Left kidney (tissue), 2 donors: ENCODE results near the gene ATP2C2. TPM values are rescaled to one million over a fixed set of nuclear protein-coding genes. Genes with fewer than 3 reads are reported as not detected.
"Not testable (repeated sequence)": the region's sequence is repeated elsewhere in the genome, so short reads cannot be mapped to it uniquely, and the experiment has no call there.

Experiments
- DNase-seq: peaks from one replicate; pipeline ENCODE4 v3.0.0-alpha.2; 2013
- polyA plus RNA-seq: library from polyadenylated mRNA; unstranded; fragments of 120-200 nt; gene quantifications from one replicate; pipeline ENCODE4 v1.2.1, GENCODE V29; 2013; ENCODE audit not compliant: insufficient read length

Gene ATP2C2
- polyA plus RNA-seq, 1 donor, result 1.4 TPM

GRCh38 chr16:84451010-84451676 lies 82.8 kb downstream of the ATP2C2 start:
- DNase-seq, result not testable (repeated sequence)

- DNase-seq, result no peak
These were observed 83.4 kb downstream of the ATP2C2 start for GRCh38 chr16:84451781-84452180.

- peak; percentile 29 for DNase-seq
These were observed 84.9 kb downstream of the ATP2C2 start for GRCh38 chr16:84453061-84453752.

- DNase-seq, result no peak
These were observed 86.3 kb downstream of the ATP2C2 start for GRCh38 chr16:84454611-84455010.

DNA sequence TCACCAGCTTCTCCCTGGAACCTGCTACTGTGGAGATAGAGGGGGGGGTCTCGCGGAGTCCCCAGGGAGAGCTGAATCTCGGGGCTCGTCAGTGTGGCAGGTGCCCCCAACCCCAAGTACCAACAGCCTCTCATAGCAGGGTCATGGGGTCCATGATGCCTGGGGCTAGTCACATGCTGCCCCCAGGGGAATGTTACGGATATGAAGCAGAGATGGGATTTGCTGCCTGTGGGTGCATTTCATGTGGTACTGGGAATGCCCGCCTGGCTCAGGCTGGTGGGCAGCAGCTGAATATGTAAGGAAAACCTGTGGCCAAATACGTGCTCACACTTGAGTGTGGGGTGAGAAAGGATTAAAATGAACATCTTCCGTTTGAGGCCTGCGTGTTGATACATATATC lies 86.7 kb downstream of the ATP2C2 start:
- no peak for DNase-seq

DNA sequence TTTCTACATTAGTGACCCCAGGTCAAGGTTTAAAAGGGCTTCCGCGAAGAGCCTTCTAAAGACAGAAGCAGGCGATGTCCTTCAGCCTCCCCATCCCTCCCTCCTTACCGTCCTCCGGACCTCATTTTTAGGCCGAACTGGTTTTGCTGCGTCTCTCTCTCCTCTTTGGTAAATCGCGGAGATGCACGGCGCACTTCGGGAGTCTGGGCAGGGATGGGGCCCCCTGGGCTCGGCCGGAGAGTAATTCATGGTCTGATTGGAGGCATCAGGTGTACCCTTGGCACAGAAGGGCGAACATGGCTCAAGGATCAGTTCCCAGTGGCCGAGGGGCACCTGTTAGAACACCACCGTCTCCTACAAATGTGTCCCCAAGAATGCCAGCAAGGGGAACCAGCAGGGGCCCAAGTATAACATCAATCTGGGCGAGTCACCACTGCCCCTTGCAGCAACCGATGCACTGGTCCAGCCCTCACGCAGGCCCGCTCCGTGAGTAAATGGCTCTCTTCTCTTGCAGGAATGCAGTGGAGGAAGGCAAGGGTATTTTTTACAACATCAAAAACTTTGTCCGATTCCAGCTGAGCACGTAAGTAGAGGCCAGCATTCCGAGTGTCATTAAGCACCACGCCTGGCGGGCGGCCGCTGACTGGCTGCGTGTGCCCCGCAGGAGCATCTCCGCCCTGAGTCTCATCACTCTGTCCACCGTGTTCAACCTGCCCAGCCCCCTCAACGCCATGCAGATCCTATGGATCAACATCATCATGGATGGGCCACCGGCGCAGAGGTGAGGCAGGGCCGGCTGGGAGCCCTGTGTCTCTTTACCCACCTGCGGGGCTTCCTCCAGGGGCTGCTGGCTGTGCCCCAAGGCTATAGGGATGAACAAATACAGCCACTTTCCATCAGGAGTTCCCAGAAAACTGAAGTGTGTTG lies 90.5 kb downstream of the ATP2C2 start:
- DNase-seq, result no peak

DNA sequence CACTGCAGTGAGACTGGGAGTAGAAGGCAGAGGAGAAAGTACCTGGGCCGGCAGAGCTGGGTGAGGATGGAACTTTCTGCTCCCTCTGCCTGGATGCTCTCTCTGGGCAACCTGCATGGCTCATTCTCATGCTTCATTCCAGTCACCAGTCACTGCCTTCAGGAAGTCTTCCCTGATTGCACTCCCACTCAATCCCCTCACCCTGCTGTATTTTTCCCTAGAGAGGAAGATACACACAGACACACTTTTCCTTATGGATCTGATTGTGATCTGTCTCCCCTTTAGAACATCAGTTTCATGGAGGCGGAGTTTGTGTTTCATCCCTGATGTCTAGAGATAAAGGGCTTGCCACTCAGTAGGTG lies 91.2 kb downstream of the ATP2C2 start:
- no peak for DNase-seq

GRCh38 chr16:84459941-84460405 lies 91.6 kb downstream of the ATP2C2 start:
- no peak for DNase-seq

DNA sequence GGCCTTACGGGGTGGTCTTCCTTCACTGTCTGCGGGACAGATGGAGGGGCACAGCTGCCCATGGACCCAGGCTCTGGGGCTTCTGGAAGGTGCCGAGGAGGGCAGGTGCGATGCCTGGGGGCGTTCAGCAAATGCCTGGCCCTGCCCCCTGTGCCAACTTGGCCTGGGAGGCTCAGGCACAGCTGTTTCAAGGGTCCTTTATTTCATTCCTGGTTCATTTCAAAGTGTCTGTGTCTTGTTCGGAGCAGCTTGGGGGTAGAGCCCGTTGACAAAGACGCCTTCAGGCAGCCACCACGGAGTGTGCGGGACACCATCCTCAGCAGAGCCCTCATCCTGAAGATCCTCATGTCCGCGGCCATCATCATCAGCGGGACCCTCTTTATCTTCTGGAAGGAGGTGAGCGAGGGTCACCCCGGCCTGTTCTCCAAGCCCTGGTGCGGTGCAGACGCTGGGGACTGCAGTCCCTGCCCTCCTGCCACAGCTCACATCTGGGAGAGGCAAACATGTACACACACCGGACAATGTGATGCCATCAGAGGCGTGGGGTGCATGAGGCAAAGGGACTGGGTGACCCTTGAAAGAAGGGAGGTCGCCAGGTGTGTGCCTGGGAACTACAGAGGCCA lies 92.2 kb downstream of the ATP2C2 start:
- no peak for DNase-seq

DNA sequence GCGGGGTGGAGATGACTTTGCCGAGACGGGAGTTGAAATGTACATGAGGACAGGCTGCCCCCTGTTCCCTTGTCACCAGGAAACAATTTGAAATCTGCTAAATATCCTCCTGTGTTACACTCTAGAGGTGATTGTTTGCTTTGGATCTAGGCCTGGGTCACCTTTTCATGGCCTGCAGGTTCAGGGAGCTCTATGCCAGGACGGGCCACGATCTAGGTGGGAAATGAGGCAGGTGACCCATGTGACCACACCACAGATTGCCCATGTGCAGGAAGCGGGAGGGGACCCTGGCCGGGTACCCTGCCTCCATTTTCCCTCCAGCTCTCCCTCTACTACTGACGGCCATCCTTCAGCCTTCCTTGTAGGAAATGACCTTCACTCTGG lies 92.7 kb downstream of the ATP2C2 start:
- no peak for DNase-seq

DNA sequence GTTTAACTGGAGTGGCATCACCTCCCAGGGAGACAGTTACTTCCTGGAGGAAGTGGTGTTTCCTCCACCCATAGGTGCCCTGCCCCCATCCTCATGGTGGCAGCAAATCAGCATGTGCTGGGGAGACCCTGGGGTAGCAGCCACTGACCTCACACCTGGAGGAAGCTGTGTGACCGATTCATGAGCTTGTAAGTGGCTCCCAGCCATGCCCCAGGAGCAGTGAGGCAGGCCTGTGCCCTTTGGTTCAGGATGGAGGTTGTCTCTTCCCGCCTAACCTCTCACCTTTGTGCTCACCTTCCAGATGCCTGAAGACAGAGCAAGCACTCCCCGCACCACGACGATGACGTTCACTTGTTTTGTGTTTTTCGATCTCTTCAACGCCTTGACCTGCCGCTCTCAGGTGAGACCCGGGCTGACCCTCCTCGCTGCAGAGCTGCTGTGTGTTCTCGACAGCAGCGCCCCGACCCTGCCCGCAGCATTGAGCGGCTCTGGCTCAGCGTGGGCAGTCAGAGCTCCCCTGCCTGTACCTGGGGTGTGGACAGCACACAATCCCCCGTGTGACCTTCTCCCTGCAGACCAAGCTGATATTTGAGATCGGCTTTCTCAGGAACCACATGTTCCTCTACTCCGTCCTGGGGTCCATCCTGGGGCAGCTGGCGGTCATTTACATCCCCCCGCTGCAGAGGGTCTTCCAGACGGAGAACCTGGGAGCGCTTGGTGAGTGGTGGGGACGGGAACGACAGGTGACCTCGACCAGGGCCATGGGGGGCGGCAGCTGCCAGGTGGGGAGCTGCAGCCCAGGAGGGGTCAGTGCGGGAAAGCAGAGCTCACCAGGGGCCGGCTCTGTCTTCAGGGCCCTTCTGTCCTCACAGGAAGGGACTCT lies 93.3 kb downstream of the ATP2C2 start:
- no peak for DNase-seq

DNA sequence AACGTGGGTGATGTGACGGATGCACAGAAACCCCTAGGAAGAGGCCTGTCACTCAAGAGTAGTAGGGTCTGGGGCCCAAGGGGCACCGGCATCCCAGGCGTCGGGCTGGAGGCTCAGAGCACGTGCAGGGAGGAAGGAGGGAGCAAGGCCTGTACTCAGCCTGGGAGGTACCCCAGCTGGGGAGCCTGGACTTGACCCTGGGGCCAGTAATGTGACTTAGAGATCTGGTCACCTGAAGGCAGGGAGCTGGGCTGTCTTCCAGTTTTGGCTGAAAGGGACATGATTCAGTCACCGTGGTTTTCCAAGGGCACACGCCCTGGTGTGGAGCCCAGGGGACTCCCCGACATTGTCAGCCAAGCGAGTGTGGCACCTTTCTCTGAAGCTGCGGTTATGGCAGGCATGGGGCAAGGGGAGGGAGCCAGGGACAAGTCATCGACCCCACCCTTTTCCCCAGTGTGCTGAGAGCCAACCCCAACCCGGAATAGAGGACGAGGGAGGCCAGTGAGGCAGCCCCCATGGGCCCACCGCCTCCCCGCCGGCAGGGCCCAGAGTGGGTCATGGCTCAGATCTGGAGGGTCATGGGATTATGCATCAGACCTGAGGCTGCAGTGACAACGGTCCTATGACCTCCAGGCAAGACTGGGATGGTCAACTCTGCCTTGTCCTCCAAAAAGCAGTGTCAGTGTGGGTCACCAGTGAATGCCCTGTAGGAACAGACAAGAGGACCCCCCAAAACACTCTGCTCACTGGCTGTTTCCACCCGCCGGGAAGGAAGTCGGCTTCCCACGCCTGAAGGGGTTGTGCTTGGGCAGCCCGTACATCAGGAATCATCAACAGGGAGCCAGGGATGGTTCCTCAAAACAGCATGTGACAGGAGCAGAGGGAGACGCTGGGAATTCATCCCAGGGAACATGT lies 94.2 kb downstream of the ATP2C2 start:
- no peak for DNase-seq

GRCh38 chr16:84463221-84463620 lies 94.9 kb downstream of the ATP2C2 start:
- no peak for DNase-seq

DNA sequence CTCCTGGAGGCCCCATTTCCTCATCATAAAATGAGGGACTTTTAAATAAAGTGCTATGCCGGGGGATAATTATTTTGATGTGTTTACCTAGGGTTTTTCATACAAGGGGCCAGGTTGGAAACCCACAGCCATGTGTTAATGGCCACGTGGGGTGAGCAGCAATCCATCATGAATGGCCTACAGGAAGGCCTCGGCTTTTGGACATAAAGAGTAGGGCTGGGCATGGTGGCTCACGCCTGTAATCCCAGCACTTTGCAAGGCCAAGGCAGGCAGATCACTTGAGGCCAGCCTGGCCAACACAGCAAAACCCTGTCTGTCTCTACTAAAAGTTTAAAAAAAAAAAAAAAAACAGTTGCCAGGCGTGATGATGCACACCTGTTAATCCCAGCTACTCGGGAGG lies 95.8 kb downstream of the ATP2C2 start:
- no peak for DNase-seq

GRCh38 chr16:84465154-84465553 lies 96.8 kb downstream of the ATP2C2 start:
- DNase-seq, result no peak

GRCh38 chr16:84466692-84467091 lies 98.4 kb downstream of the ATP2C2 start:
- no peak for DNase-seq

- DNase-seq, result no peak
These were observed 98.9 kb downstream of the ATP2C2 start for GRCh38 chr16:84467256-84467655.

- DNase-seq, result no peak
These were observed 99.4 kb downstream of the ATP2C2 start for GRCh38 chr16:84467709-84468108.

GRCh38 chr16:84471316-84471715 lies 103.0 kb downstream of the ATP2C2 start:
- DNase-seq, result no peak

DNA sequence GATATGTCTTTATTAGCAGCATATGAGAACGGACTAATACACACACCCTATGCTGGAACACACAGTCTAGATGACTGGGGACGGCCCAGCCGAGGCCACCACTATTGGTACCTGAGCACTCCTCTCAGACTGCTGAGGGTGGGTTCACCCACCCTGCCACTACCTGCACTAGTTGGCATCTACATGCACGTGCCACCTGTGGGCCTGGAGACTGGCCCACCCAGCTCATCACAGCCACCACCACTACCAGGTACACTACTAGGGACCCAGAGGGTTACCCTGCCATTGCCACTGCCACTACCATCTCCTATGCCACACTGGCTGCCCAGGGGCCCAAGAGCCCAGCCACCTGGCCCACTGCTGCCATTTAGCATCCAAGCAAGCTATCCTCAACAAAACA lies 103.6 kb downstream of the ATP2C2 start:
- no peak for DNase-seq
